H1 (cell line): Measurements from ENCODE around the gene LNPK. TPM values are rescaled to one million over a fixed set of nuclear protein-coding genes. Genes with fewer than 3 reads are reported as not detected.

Source experiments
- CTCF ChIA-PET: fragments of 300-600 bp; sonication (Branson Sonifier 250); formaldehyde crosslinking; loops from one replicate; lab custom pipeline; 2021; ENCODE audit not compliant: partially characterized antibody; lab: Charles Lee
- POLR2A ChIA-PET: fragments of 300-600 bp; sonication (Branson Sonifier 250); formaldehyde crosslinking; loops from one replicate; lab custom pipeline; 2021; ENCODE audit warnings: inconsistent platforms; ENCODE audit not compliant: partially characterized antibody; lab: Charles Lee
- DNase-seq, 2 experiments: peaks; one replicate each; pipeline versions ENCODE4 v3.0.0 to v3.0.0-alpha.2; 2010 to 2022; ENCODE audit warnings: low spot score in 2 of 2, low read depth in 1 of 2, mixed read lengths in 1 of 2
- FAIRE-seq: peaks from 2 replicates; lab custom pipeline; 2011; peaks lifted over from hg19 to GRCh38; lab: Jason Lieb, UNC
- H2AFZ ChIP-seq: 2 replicates; pipeline ENCODE4 v1.8.1; 2012; ENCODE audit warnings: low read length, inconsistent platforms
- H2AK5ac ChIP-seq: 2 replicates; pipeline ENCODE4 v1.6.1; 2013; ENCODE audit warnings: low read depth, low read length
- H2BK120ac ChIP-seq: replicated peaks from 2 replicates; pipeline ENCODE3; 2013; ENCODE audit warnings: low read depth, low read length, inconsistent platforms
- H2BK12ac ChIP-seq: 2 replicates; pipeline ENCODE4 v1.6.1; 2013; ENCODE audit warnings: low read depth, low read length
- H2BK15ac ChIP-seq: 2 replicates; pipeline ENCODE4 v1.6.1; 2013; ENCODE audit warnings: low read length
- H2BK20ac ChIP-seq: 2 replicates; pipeline ENCODE4 v1.6.1; 2013; ENCODE audit warnings: low read length
- H2BK5ac ChIP-seq: 2 replicates; pipeline ENCODE4 v1.6.1; 2013; ENCODE audit warnings: low read depth, low read length
- H3K14ac ChIP-seq: 2 replicates; pipeline ENCODE4 v1.6.1; 2013; ENCODE audit warnings: inconsistent platforms; ENCODE audit not compliant: insufficient read length
- H3K18ac ChIP-seq: 2 replicates; pipeline ENCODE4 v1.6.1; 2013; ENCODE audit warnings: low read length; ENCODE audit errors: extremely low read depth
- H3K23ac ChIP-seq: 2 replicates; pipeline ENCODE4 v1.6.1; 2013; ENCODE audit warnings: inconsistent platforms; ENCODE audit not compliant: insufficient read length
- H3K23me2 ChIP-seq: 2 replicates; pipeline ENCODE4 v1.6.1; 2013; ENCODE audit warnings: low read depth, low read length
- H3K27ac ChIP-seq: 2 replicates; pipeline ENCODE4 v1.6.1; 2011; ENCODE audit warnings: low read depth, low read length, inconsistent platforms
- H3K27me3 ChIP-seq, 4 experiments: replicated peaks in 1 of 4; 1 replicate in 1 of 4; 2 replicates in 3 of 4; pipeline versions ENCODE4 v1.6.1 to v1.8.1; 2011 to 2013; ENCODE audit warnings: low read length in 3 of 4, mild to moderate bottlenecking in 3 of 4, inconsistent platforms in 2 of 4, mixed read lengths in 2 of 4, moderate library complexity in 1 of 4; ENCODE audit not compliant: control insufficient read depth in 3 of 4, insufficient read depth in 3 of 4; ENCODE audit errors: extremely low read depth in 1 of 4
- H3K36me3 ChIP-seq, 4 experiments: 2 replicates each; pipeline versions ENCODE4 v1.6.1 to v1.8.1; 2011 to 2013; ENCODE audit warnings: mild to moderate bottlenecking in 4 of 4, low read length in 3 of 4, moderate library complexity in 2 of 4, control low read depth in 1 of 4, inconsistent platforms in 1 of 4; ENCODE audit not compliant: insufficient read depth in 4 of 4, control insufficient read depth in 2 of 4
- H3K4ac ChIP-seq: replicated peaks from 2 replicates; pipeline ENCODE3; 2013; ENCODE audit warnings: low read length, low read depth, mixed read lengths, inconsistent platforms; ENCODE audit not compliant: insufficient read length
- H3K4me1 ChIP-seq, 4 experiments: replicated peaks in 1 of 4; 1 replicate in 1 of 4; 2 replicates in 3 of 4; pipeline versions ENCODE4 v1.6.1 to v1.8.1; 2011 to 2013; ENCODE audit warnings: low read length in 3 of 4, inconsistent platforms in 2 of 4, mixed read lengths in 1 of 4; ENCODE audit not compliant: insufficient read depth in 4 of 4, control insufficient read depth in 3 of 4
- H3K4me2 ChIP-seq, 2 experiments: 2 replicates each; pipeline versions ENCODE4 v1.6.1 to v1.8.1; 2011 to 2013; ENCODE audit warnings: low read depth in 2 of 2, low read length in 2 of 2, control low read depth in 1 of 2, inconsistent platforms in 1 of 2, mild to moderate bottlenecking in 1 of 2; ENCODE audit not compliant: insufficient read depth in 1 of 2
- H3K4me3 ChIP-seq, 4 experiments: fragments of 200-600, 300-600 bp in 1 of 4; sonication (generic), shearing (Covaris generic), sonication (Bioruptor Twin) in 1 of 4; 2 replicates each; pipeline versions ENCODE4 v1.5.1 to v1.8.1; 2011 to 2016; ENCODE audit warnings: low read length in 4 of 4, low read depth in 3 of 4, control low read depth in 2 of 4, inconsistent platforms in 2 of 4, mild to moderate bottlenecking in 2 of 4, mixed read lengths in 1 of 4, moderate library complexity in 1 of 4; ENCODE audit not compliant: insufficient read depth in 2 of 4; ENCODE audit errors: extremely low read depth in 1 of 4
- H3K56ac ChIP-seq: replicated peaks from 2 replicates; pipeline ENCODE3; 2013; ENCODE audit warnings: low read depth, mild to moderate bottlenecking, mixed read lengths, low read length, inconsistent platforms; ENCODE audit not compliant: insufficient read length
- H3K79me1 ChIP-seq: 2 replicates; pipeline ENCODE4 v1.6.1; 2013; ENCODE audit warnings: low read depth, low read length, control low read depth
- H3K79me2 ChIP-seq, 2 experiments: 2 replicates each; pipeline versions ENCODE4 v1.6.1 to v1.8.1; 2012 to 2013; ENCODE audit warnings: low read length in 2 of 2, mild to moderate bottlenecking in 2 of 2, inconsistent platforms in 1 of 2; ENCODE audit not compliant: insufficient read depth in 2 of 2, control insufficient read depth in 1 of 2
- H3K9ac ChIP-seq, 4 experiments: replicated peaks in 1 of 4; 1 replicate in 1 of 4; 2 replicates in 3 of 4; pipeline versions ENCODE4 v1.6.1 to v1.8.1; 2011 to 2013; ENCODE audit warnings: low read depth in 3 of 4, low read length in 3 of 4, control low read depth in 2 of 4, mild to moderate bottlenecking in 2 of 4, moderate library complexity in 2 of 4, inconsistent platforms in 1 of 4; ENCODE audit errors: extremely low read depth in 1 of 4
- H3K9me3 ChIP-seq, 2 experiments: 2 replicates each; pipeline versions ENCODE4 v1.6.1 to v1.8.1; 2012 to 2013; ENCODE audit warnings: mild to moderate bottlenecking in 2 of 2, moderate library complexity in 2 of 2, control low read depth in 1 of 2, inconsistent platforms in 1 of 2, low read depth in 1 of 2, low read length in 1 of 2, mixed read lengths in 1 of 2; ENCODE audit not compliant: insufficient read depth in 2 of 2
- H4K20me1 ChIP-seq, 2 experiments: replicated peaks in 1 of 2; 2 replicates each; pipeline versions ENCODE3 to v1.8.1; 2011 to 2013; ENCODE audit warnings: inconsistent platforms in 2 of 2, low read length in 2 of 2, mild to moderate bottlenecking in 1 of 2; ENCODE audit not compliant: insufficient read depth in 2 of 2, control insufficient read depth in 1 of 2
- H4K5ac ChIP-seq: 2 replicates; pipeline ENCODE4 v1.6.1; 2013; ENCODE audit warnings: low read length, low read depth, mixed read lengths, inconsistent platforms; ENCODE audit not compliant: insufficient read length
- H4K8ac ChIP-seq: 2 replicates; pipeline ENCODE4 v1.8.0; 2013; ENCODE audit warnings: mild to moderate bottlenecking, moderate library complexity, low read length, inconsistent platforms; ENCODE audit not compliant: insufficient read depth; ENCODE audit errors: extremely low read depth
- H4K91ac ChIP-seq: replicated peaks from 2 replicates; pipeline ENCODE3; 2013; ENCODE audit warnings: low read length, mixed read lengths, inconsistent platforms; ENCODE audit not compliant: insufficient read length
- ATF2 ChIP-seq: IDR thresholded peaks from 2 replicates; pipeline ENCODE4 v1.6.1; 2012; ENCODE audit warnings: low read length, inconsistent platforms
- KDM1A ChIP-seq: fragments of 200-600, 300-600 bp; sonication (generic); IDR thresholded peaks from 2 replicates; pipeline ENCODE4 v1.7.1; 2016; ENCODE audit warnings: mild to moderate bottlenecking, low read length, borderline replicate concordance
- SP1 ChIP-seq: IDR thresholded peaks from 2 replicates; pipeline ENCODE4 v1.6.1; 2011; ENCODE audit warnings: low read depth, low read length
- SRF ChIP-seq: IDR thresholded peaks from 2 replicates; pipeline ENCODE4 v1.6.1; 2011; ENCODE audit warnings: mild to moderate bottlenecking, low read depth, low read length, moderate library complexity
- WGBS, 2 experiments: shearing (Covaris generic) in 1 of 2; methylation state at CpG; one replicate each; pipeline versions ENCODE4 v1.1.6 to v1.1.7; 2013 to 2015; ENCODE audit warnings: low lambda C conversion rate in 2 of 2, mixed read lengths in 2 of 2, inconsistent platforms in 1 of 2, low coverage in 1 of 2, missing lambda C conversion rate in 1 of 2; ENCODE audit not compliant: insufficient replicate concordance in 2 of 2, insufficient coverage in 1 of 2, insufficient read length in 1 of 2; ENCODE audit errors: extremely low coverage in 1 of 2, missing lambda C conversion rate in 1 of 2; 5-methylcytosine and 5-hydroxymethylcytosine counted together
- polyA plus RNA-seq, 7 experiments: library from polyadenylated mRNA; depleted of rRNA in 3 of 7; stranded (reverse) in 5 of 7; unstranded in 2 of 7; fragments of >200 nt in 5 of 7; fragments of 200-250 nt in 2 of 7; gene quantifications; 1 replicate in 5 of 7; 2 replicates in 1 of 7; 4 replicates in 1 of 7; pipeline versions ENCODE4 v1.2.1 to v1.2.3, GENCODE V29; 2011 to 2013; ENCODE audit warnings: missing spikeins in 2 of 7, mixed read lengths in 2 of 7
- total RNA-seq: library from RNA; stranded (reverse); fragmentation: NEBNext Ultra II Directional; extraction: Animal tissue kit (Norgen Biotek cat#: 25700); gene quantifications from 2 replicates; pipeline ENCODE4 v1.2.1, GENCODE V29; 2021

The LNPK gene
- total and polyA plus RNA-seq, 2 of the 8 experiments (the other 6 are each of a cell fraction or from before 2014, with no cell fraction given): 3.1 to 10.3 TPM

- Histone ChIP-seq H2BK5ac (no peak overlapping the region), H3K4me1 (no peaks in the 10 kb centered on the region), H2BK120ac (no peak overlapping the region), H3K27me3 (no peaks in the 10 kb centered on the region), H4K91ac (no peak overlapping the region), H3K9ac (no peak overlapping the region), H3K23ac (no peak overlapping the region), H2AK5ac (no peak overlapping the region), H3K79me2 (no peaks in the 10 kb centered on the region), H3K4me2 (no peak overlapping the region), H4K8ac (no peak overlapping the region), H3K36me3 (no peaks in the 10 kb centered on the region), H3K4ac (no peak overlapping the region), H3K9me3 (no peaks in the 10 kb centered on the region), H2BK20ac (no peak overlapping the region), H4K20me1 (no peaks in the 10 kb centered on the region), H3K27ac (no peak overlapping the region), H3K14ac (no peak overlapping the region), H3K18ac (no peak overlapping the region), H2BK12ac (no peak overlapping the region), H4K5ac (no peak overlapping the region), H2AFZ (no peak overlapping the region), H3K4me3 (no peak overlapping the region), H3K79me1 (no peaks in the 10 kb centered on the region), H3K23me2 (no peaks in the 10 kb centered on the region), H3K56ac (no peak overlapping the region), H2BK15ac (no peak overlapping the region)
- ChIA-PET CTCF (no interaction called here), POLR2A (no interaction called here)
- no peak for TF ChIP-seq ATF2
- TF ChIP-seq SP1: no peak
- no peak for TF ChIP-seq KDM1A
- no peak for TF ChIP-seq SRF
- 86% methylated on average over 2 of the region's 2 CpGs; no CpG with 5 or more reads in 1 of the 2 experiments for WGBS, 2 experiments
- FAIRE-seq (no peak), DNase-seq (no peak)
Measured at GRCh38 chr2:175892046-175892445, 110.0 kb downstream of the LNPK start.
